ENCODE data around the gene CST3.

The CST3 gene

GRCh38 chr20:23634985-23635767, 2.6 kb downstream of the CST3 start:
- no peaks in the 10 kb centered on the region for H3K36me3 ChIP-seq (replicated peaks; ENCODE audit: insufficient read depth, low read length)
- TF ChIP-seq EZH2 (optimal IDR thresholded peaks at IDR 0.05; ENCODE audit: low read depth, low read length), result no peak
- TF ChIP-seq, protein P1, sequence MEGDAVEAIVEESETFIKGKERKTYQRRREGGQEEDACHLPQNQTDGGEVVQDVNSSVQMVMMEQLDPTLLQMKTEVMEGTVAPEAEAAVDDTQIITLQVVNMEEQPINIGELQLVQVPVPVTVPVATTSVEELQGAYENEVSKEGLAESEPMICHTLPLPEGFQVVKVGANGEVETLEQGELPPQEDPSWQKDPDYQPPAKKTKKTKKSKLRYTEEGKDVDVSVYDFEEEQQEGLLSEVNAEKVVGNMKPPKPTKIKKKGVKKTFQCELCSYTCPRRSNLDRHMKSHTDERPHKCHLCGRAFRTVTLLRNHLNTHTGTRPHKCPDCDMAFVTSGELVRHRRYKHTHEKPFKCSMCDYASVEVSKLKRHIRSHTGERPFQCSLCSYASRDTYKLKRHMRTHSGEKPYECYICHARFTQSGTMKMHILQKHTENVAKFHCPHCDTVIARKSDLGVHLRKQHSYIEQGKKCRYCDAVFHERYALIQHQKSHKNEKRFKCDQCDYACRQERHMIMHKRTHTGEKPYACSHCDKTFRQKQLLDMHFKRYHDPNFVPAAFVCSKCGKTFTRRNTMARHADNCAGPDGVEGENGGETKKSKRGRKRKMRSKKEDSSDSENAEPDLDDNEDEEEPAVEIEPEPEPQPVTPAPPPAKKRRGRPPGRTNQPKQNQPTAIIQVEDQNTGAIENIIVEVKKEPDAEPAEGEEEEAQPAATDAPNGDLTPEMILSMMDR (IDR thresholded peaks at IDR 0.05; ENCODE audit: low read length), result no peak
- TF ChIP-seq EZH2phosphoT487 (IDR thresholded peaks at IDR 0.05; ENCODE audit: low read length), result no peak
- DNase-seq, result no peak
- H3K79me2 ChIP-seq (ENCODE audit: low read length), result no peaks in the 10 kb centered on the region
- H3K4me3 ChIP-seq (ENCODE audit: low read length), result no peak overlapping the region
- H3K9me2 ChIP-seq (replicated peaks; ENCODE audit: insufficient read depth, low read length), result no peaks in the 10 kb centered on the region
- H3K4me2 ChIP-seq (ENCODE audit: low read depth, low read length), result no peak overlapping the region
- H3K27ac ChIP-seq (ENCODE audit: low read length), result no peak overlapping the region
- no peak overlapping the region for H3K9ac ChIP-seq (ENCODE audit: low read length)
- no peaks in the 10 kb centered on the region for H3F3A ChIP-seq (ENCODE audit: insufficient read depth, low read length)
- H3K4me1 ChIP-seq (ENCODE audit: low read length), result no peaks in the 10 kb centered on the region
- H2AFZ ChIP-seq (ENCODE audit: low read length), result no peak overlapping the region
- H4K20me1 ChIP-seq (ENCODE audit: insufficient read depth, low read length), result no peaks in the 10 kb centered on the region
- no peaks in the 10 kb centered on the region for H3K27me3 ChIP-seq (replicated peaks; ENCODE audit: insufficient read depth, low read length)
- no peaks in the 10 kb centered on the region for H3K9me3 ChIP-seq (replicated peaks; ENCODE audit: insufficient read depth, low read length)

DNA sequence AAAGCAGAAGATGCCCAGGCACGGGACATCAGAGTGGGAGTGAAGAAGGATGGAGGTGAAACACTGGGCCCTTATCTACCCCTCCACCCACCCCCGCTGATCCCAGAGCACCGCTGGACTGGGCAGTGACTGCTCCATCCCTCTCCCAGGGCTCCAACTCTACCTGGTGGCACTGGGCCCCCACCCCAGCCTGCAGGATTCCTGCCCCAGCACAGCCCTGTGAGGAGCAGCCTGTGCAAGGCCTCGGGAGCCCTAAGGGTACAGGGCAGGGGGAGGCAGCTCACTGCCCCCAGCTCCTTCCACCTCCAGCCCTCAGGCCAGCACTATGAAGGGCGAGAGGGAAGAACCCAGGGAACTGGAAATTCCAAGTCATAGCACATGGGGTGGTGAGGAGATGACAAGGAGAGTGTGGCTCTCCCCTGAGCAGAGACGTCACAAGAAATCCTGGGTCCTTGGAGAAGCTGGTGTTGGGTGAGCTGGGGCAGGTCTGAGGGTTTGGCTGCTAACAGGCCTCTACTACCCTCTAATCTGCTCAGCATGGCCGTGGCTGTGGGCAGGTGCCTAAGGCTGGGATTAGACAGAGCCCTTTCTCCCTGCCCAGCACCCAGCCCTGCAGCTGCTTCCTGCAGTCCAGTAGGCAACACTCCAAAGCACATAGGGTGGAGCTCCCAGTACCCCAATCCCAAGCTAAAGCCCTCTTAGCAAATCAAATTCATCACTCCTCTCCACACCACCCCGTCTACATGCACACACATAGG, 3.5 kb downstream of the CST3 start:
- H3K27me3 ChIP-seq (replicated peaks; ENCODE audit: insufficient read depth, low read length), result no peaks in the 10 kb centered on the region
- H3K4me3 ChIP-seq (ENCODE audit: low read length), result no peak overlapping the region
- no peak overlapping the region for H2AFZ ChIP-seq (ENCODE audit: low read length)
- no peaks in the 10 kb centered on the region for H3K9me2 ChIP-seq (replicated peaks; ENCODE audit: insufficient read depth, low read length)
- no peaks in the 10 kb centered on the region for H3K9me3 ChIP-seq (replicated peaks; ENCODE audit: insufficient read depth, low read length)
- no peak overlapping the region for H3K27ac ChIP-seq (ENCODE audit: low read length)
- TF ChIP-seq EZH2phosphoT487 (IDR thresholded peaks at IDR 0.05; ENCODE audit: low read length) (no peak), EZH2 (optimal IDR thresholded peaks at IDR 0.05; ENCODE audit: low read depth, low read length) (no peak)
- TF ChIP-seq, protein P1 (IDR thresholded peaks at IDR 0.05; ENCODE audit: low read length), result no peak
- H3K9ac ChIP-seq (ENCODE audit: low read length), result no peak overlapping the region
- no peak overlapping the region for H3K4me2 ChIP-seq (ENCODE audit: low read depth, low read length)
- no peaks in the 10 kb centered on the region for H3K4me1 ChIP-seq (ENCODE audit: low read length)
- no peaks in the 10 kb centered on the region for H3F3A ChIP-seq (ENCODE audit: insufficient read depth, low read length)
- no peaks in the 10 kb centered on the region for H3K79me2 ChIP-seq (ENCODE audit: low read length)
- no peaks in the 10 kb centered on the region for H3K36me3 ChIP-seq (replicated peaks; ENCODE audit: insufficient read depth, low read length)
- no peaks in the 10 kb centered on the region for H4K20me1 ChIP-seq (ENCODE audit: insufficient read depth, low read length)
- no peak for DNase-seq

DNA sequence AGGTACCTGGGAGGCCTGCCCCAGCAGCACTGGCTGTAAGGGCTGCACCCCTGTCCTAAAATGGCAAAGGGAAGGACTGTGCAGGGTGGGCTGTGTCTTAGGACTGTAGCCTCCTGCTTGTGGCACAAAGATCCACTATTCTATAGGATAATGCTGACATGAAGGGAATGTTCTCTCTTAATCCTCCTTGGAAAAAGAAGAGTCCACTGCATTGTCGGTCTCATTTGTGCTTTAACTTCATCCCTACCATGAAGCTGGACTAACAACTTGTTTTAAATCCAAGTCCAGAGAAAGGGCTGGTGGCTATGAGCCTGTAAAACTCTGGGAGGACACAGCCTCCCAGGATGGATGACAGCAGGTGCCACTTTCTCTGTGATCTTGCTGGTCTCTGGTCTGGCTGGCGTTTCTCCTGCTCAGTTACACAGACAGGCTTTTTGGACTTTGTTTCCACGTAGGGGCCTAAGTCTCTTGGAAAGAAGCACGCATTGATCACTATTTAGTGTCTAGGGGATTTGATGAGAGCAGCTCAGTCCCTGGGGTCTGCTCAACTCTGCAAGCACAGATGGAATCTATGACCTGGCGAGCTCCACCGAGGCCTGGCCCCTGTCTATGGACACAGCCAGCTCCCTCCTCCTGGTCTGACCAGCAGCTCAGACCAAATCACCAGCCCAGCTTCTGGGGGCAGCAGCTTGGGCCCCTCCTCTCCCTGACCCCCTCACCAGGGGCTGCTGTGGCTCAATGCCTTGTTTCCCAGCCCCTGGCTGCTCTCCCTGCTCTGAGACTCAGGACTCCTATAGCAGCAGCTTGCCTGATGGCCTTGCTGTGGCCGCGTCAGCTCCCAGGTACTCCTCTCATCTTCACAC, 4.8 kb downstream of the CST3 start:
- Histone ChIP-seq H3K36me3 (replicated peaks; ENCODE audit: insufficient read depth, low read length) (no peaks in the 10 kb centered on the region), H3K9me2 (replicated peaks; ENCODE audit: insufficient read depth, low read length) (no peaks in the 10 kb centered on the region), H3K4me1 (ENCODE audit: low read length) (no peaks in the 10 kb centered on the region), H2AFZ (ENCODE audit: low read length) (no peak overlapping the region), H3K9ac (ENCODE audit: low read length) (no peak overlapping the region), H3K9me3 (replicated peaks; ENCODE audit: insufficient read depth, low read length) (no peaks in the 10 kb centered on the region), H4K20me1 (ENCODE audit: insufficient read depth, low read length) (no peaks in the 10 kb centered on the region), H3K79me2 (ENCODE audit: low read length) (no peaks in the 10 kb centered on the region), H3K4me2 (ENCODE audit: low read depth, low read length) (no peak overlapping the region), H3K27ac (ENCODE audit: low read length) (no peak overlapping the region), H3F3A (ENCODE audit: insufficient read depth, low read length) (no peaks in the 10 kb centered on the region), H3K27me3 (replicated peaks; ENCODE audit: insufficient read depth, low read length) (no peaks in the 10 kb centered on the region), H3K4me3 (ENCODE audit: low read length) (no peak overlapping the region)
- TF ChIP-seq EZH2 (optimal IDR thresholded peaks at IDR 0.05; ENCODE audit: low read depth, low read length) (no peak), EZH2phosphoT487 (IDR thresholded peaks at IDR 0.05; ENCODE audit: low read length) (no peak)
- TF ChIP-seq, protein P1 (IDR thresholded peaks at IDR 0.05; ENCODE audit: low read length), result no peak
- no peak for DNase-seq

Data from MM.1S (cell line).